ENCODE data around the gene FBXO34. TPM values are rescaled to one million over a fixed set of nuclear protein-coding genes. Genes with fewer than 3 reads are reported as not detected.
"Not testable (repeated sequence)": the region's sequence is repeated elsewhere in the genome, so short reads cannot be mapped to it uniquely, and the experiment has no call there.

Gene FBXO34
- total RNA-seq, 4 donors from 2014 or later: 28.8 to 44.4 (median 33.8) TPM

GRCh38 chr14:55309154-55309553, 37.9 kb downstream of the FBXO34 start:
- peaks cover 8% of the 10 kb centered on the region for H3K9me3 ChIP-seq
- H3K27ac ChIP-seq: no peak overlapping the region
- no peaks in the 10 kb centered on the region for H3K27me3 ChIP-seq
- no peak for DNase-seq (ENCODE audit: low spot score in 2 of 2)
- H3K36me3 ChIP-seq: peaks cover 3% of the 10 kb centered on the region
- H3K4me3 ChIP-seq: no peak overlapping the region
- TF ChIP-seq POLR2AphosphoS5 (IDR thresholded peaks at IDR 0.05): no peak
- no peak for TF ChIP-seq POLR2A (IDR thresholded peaks at IDR 0.05)
- TF ChIP-seq CTCF (IDR thresholded peaks at IDR 0.05): no peak
- no peak for TF ChIP-seq EP300 (IDR thresholded peaks at IDR 0.05)
- peaks cover 25% of the 10 kb centered on the region for H3K4me1 ChIP-seq
- 74% methylated on average over 2 of the region's 2 CpGs for WGBS

GRCh38 chr14:55309761-55310365, 38.6 kb downstream of the FBXO34 start:
- Histone ChIP-seq H3K27me3 (no peaks in the 10 kb centered on the region), H3K4me3 (no peak overlapping the region), H3K27ac (no peak overlapping the region), H3K4me1 (peaks cover 19% of the 10 kb centered on the region), H3K36me3 (peaks cover 3% of the 10 kb centered on the region), H3K9me3 (peaks cover 8% of the 10 kb centered on the region)
- TF ChIP-seq POLR2A (IDR thresholded peaks at IDR 0.05) (no peak), EP300 (IDR thresholded peaks at IDR 0.05) (no peak), CTCF (IDR thresholded peaks at IDR 0.05) (no peak), POLR2AphosphoS5 (IDR thresholded peaks at IDR 0.05) (no peak)
- DNase-seq (ENCODE audit: low spot score in 2 of 2): no peak
- 59% methylated on average over 1 of the region's 1 CpG for WGBS

DNA sequence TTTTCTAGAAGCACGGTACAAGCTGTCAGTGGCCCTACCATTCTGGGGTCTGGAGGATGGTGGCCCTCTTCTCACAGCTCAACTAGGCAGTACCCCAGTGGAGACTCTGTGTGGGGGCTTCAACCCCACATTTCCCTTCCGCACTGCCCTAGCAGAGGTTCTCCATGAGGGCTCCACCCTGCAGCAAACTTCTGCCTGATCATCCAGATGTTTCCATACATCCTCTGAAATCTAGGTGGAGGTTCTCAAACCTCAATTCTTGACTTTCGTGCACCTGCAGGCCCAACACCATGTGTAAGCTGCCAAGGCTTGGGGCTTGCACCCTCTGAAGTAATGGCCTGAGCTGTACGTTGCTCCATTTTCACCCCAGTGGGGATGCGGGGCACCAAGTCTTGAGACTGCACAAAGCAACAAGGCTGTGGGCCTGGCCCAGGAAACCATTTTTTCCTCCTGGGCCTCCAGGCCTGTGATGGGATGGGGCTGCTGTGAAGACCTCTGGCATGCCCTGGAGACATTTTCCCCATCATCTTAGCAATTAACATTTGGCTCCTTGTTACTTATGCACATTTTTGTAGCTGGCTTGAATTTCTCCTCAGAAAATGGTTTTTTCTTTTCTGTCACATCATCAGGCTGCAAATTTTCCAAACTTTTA, 41.3 kb downstream of the FBXO34 start:
- H3K27me3 ChIP-seq; DNase-seq (ENCODE audit: low spot score in 2 of 2); H3K9me3 ChIP-seq; H3K4me3 ChIP-seq; H3K36me3 ChIP-seq; H3K27ac ChIP-seq: not testable (repeated sequence)
- H3K4me1 ChIP-seq: peaks cover 25% of the 10 kb centered on the region
- 94% methylated on average over 5 of the region's 5 CpGs for WGBS

GRCh38 chr14:55313480-55313879, 42.3 kb downstream of the FBXO34 start:
- peaks cover 8% of the 10 kb centered on the region for H3K9me3 ChIP-seq
- H3K36me3 ChIP-seq: peaks cover 3% of the 10 kb centered on the region
- WGBS: over 99% methylated on average over 5 of the region's 5 CpGs
- TF ChIP-seq POLR2AphosphoS5 (IDR thresholded peaks at IDR 0.05) (no peak), CTCF (IDR thresholded peaks at IDR 0.05) (no peak), POLR2A (IDR thresholded peaks at IDR 0.05) (no peak), EP300 (IDR thresholded peaks at IDR 0.05) (no peak)
- no peak overlapping the region for H3K4me3 ChIP-seq
- no peaks in the 10 kb centered on the region for H3K27me3 ChIP-seq
- no peak for DNase-seq (ENCODE audit: low spot score in 2 of 2)
- H3K4me1 ChIP-seq: peaks cover 25% of the 10 kb centered on the region
- H3K27ac ChIP-seq: no peak overlapping the region

DNA sequence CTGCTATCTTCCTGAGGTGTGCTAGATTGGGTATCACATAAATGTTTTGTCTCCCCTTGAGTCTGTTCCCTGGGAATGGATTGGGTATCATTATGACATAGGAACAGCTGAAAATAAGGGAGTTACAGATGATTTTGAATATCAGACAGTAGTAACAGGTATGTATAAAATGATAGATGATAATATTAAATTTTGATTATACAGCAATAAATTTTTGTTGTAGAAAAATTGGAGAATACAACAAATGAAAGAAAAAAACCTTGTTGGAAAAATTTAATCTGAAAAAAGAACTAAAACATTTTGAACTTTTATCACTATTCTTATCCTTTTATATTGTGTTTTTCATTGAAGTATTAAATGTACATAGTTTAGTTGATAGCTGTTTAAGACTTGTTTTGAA, 43.2 kb downstream of the FBXO34 start:
- Histone ChIP-seq H3K4me1 (peaks cover 21% of the 10 kb centered on the region), H3K4me3 (no peak overlapping the region), H3K27ac (no peak overlapping the region), H3K27me3 (no peaks in the 10 kb centered on the region), H3K9me3 (peaks cover 8% of the 10 kb centered on the region), H3K36me3 (peaks cover 6% of the 10 kb centered on the region)
- DNase-seq (ENCODE audit: low spot score in 2 of 2): no peak
- no peak for TF ChIP-seq EP300 (IDR thresholded peaks at IDR 0.05)
- no peak for TF ChIP-seq POLR2A (IDR thresholded peaks at IDR 0.05)
- TF ChIP-seq CTCF (IDR thresholded peaks at IDR 0.05): no peak
- TF ChIP-seq POLR2AphosphoS5 (IDR thresholded peaks at IDR 0.05): no peak

Measured in suprapubic skin (tissue), 4 donors.